ENCODE results near the gene SEPTIN11. TPM values are rescaled to one million over a fixed set of nuclear protein-coding genes. Genes with fewer than 3 reads are reported as not detected.

SEPTIN11 gene
- 4.5 and 4.7 TPM in 2 replicates for total RNA-seq

DNA sequence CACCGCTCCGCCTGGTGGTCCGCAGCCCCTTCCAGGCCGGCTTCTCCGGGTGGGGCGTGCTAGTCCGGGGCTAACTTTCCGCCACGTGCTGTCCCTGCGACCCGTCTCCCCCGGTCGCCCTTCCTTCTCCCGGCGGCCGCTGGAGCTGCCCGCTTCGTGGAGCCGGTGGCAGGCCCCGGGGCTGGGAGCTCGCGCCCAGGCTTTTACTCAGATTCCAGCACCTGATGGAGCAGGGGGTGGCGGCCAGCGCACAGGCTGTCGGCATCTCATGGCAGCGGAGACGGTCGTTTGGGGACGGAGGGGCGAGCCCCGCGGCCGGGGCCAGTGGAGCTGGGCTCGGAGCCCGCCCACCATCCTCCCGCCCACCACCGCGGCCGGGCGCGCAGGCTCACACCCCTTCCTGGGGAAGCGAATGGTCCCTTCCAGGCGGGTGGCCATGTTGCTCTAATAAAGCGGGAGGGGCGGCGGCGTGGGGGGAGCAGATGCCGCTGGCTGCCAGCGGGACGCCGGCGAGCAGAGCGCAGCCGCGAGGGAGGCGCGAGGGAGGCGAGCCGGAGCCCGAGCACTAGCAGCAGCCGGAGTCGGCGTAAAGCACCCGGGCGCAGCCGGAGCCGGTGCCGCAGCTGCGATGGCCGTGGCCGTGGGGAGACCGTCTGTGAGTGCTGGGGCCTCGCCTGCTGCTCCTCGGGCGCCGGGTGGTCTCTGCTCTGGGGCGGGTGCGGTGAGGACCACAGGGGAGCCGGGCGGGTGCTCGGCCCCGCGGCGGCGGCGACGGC is at the start of gene SEPTIN11:
SEPTIN11 (plus strand) TSS at position 477 of the 776 bp plus-strand sequence; CDS start at position 629, 152 bp downstream.
- intact Hi-C loops (cut with micrococcal nuclease) = loop anchor here (1.0 to 2.0 kb wide), 2 partner anchors 39 to 95 kb away; no protein-coding TSS in a partner anchor

DNA sequence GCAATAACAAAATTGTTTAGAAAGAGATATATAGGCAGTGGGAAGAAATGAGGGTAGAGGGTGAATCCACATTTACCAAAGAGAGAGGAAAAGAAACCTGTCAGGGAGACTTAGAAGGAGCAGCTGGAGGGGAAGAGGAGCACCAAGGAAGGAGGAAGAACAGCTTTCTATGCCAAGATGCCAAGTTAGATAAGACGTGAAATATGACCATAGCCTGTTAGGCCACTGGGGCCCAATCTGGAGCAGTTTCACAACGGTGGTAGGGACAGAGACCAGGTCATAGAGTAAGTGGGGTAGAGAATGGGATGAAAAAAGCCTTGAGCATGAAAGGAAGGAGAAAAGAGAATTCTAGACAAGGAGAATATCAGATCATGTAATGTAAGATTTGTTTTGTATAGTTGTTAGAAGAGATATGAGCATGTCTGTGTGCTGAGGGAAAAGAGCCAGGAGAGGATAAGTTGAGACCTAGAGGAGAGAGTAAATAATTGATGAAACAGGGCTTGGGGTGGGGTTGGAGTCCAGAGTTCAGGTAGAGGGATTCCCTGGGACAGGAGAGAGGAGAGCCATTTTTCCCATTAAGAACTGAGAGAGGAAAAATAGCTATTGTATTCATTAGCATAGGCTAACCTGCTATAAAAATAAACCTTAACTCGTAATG is 47.2 kb upstream of the SEPTIN11 start:
- intact Hi-C loops (cut with micrococcal nuclease) = no loop called here

DNA sequence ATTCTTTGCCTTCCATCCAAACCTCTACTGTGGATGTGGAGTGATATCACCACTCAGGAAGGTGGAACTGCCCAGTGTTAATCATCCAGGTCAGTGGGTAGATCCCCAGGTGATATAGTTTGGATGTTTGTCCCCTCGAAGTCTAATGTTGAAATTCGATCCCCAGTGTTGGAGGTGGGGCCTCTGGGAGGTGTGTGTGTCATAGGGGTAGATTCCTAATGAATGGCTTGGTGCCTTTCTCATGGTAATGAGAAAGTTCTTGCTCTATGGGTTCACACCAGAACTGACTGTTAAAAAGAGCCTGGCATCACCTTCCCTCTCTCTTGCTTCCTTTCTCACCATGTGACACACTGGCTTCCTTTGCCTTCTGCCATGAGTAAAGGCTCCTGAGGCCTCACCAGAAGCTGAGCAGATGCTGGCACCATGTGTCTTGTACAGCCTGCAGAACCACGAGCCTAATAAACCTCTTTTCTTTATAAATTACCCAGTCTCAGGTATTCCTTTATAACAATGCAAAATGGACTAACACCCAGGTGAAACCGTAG is 44.8 kb upstream of the SEPTIN11 start:
- intact Hi-C loops (cut with micrococcal nuclease) = no loop called here

DNA sequence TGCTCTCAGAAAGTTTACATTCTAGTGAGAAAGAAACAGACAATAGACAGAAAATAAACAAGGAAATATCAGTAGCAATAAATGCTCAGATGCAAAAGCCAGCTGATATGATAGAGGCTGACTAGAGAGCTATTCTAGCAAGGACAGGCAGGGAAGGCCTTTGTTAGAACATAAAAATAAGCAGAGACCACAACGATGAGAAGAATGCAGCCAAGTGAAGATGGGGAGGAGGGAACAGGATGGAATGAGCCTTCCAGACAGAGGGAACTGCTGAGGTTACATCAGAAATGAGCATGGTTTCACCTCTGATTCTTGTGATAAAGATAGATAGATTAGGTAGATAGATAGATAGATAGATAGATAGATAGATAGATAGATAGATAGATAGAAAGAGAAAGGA is 44.0 kb upstream of the SEPTIN11 start:
- intact Hi-C loops (cut with micrococcal nuclease) = no loop called here

DNA sequence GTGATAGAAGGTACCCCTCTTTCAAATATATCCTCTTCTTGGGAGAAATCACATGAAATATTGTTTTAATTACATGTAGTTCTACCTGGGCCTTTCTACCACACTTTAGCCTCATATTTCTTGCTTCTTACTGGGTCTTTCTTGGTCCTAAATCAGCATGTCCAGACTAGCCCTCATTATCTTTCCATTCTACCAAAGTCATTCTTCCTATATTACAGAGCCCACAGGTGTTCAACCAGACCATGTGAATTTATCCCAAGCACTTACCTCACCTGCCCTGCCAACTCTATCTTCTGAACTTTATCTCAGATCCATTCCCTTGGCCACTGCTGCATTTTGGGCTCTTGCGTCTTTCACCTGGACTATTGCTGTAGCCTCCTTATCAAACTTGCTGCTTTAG is 39.8 kb upstream of the SEPTIN11 start:
- intact Hi-C loops (cut with micrococcal nuclease) = no loop called here

DNA sequence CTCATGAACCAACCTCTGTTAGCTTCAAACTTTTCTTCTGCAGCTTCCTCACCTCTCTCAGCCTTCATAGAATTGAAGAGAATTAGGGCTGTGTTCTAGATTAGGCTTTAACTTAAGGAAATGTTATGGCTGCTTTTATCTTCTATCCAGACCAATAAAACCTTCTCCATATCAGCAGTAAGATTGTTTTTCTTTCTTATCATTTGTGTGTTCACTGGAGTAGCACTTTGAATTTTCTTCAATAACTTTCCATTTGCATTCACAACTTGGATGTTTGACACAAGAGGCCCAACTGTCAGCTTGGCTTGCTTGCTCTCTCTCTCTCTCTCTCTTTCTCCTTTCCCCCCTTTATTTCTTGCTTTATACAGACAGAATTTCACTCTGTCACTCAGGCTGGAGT is 28.8 kb upstream of the SEPTIN11 start:
- intact Hi-C loops (cut with micrococcal nuclease) = no loop called here

DNA sequence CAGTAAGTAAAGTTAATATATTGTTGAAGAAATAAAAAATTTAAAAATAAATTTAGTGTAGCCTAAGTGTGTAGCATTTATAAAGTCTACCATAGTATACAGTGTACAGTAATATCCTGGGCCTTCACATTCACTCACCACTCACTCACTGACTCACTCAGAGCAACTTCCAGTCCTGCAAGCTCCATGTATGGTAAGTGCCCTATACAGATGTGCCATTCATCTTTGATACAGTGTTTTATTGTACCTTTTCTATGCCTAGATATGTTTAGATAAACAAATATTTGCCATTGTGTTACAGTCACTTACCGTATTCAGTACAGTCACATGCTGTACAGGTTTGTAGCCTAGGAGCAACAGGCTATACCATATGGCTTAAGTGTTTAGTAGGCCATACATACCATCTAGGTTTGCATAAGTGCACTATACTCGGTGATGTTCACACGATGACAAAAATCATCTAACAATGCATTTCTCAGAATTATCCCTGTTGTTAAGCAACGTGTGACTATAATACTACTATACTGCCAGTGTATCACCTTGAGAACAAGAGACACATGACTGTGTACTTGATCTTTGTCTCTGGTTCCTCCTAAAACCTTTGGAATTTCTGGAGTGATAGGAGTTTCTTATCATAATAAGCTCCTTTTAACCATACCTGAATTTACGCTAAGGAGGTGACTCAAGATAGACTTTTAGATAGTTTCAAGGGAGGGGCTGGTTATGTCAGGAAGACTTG is 25.8 kb upstream of the SEPTIN11 start:
- intact Hi-C loops (cut with micrococcal nuclease) = no loop called here

DNA sequence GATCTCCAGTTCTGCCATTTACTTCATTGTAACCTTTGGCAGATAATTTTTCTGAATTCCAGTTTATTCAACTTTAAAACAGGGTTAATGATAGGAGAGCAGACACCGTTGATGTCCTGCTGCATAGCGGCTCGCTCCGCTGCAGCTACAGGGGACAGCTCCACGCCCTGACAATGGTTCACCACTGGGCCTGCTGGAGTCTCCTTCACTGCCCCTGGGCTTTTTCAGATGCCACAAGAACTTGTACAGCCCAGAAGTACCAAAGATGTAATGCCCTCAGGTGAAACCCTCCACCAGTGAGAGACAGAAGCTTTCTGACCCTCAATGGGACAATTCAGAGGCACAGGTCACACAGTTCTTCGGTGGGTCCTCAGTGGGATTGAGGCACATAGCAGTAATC is 22.7 kb upstream of the SEPTIN11 start:
- intact Hi-C loops (cut with micrococcal nuclease) = no loop called here

DNA sequence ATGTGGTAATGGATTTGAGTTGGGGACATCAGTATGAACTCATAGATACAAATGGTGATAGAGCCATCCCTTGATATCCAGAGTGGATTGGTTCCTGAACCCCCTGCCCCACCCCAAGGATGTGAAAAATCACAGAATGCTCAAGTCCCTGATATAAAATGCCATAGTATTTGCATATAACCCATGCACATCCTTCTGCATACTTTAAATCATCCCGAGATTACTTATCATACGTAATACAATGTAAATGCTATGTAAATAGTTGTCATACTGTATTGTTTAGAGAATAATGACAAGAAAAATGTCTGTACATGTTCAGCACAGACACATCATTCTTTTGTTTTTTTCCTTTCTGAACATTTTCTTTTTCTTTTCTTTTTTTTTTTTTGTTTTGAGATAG is 18.9 kb upstream of the SEPTIN11 start:
- intact Hi-C loops (cut with micrococcal nuclease) = no loop called here

DNA sequence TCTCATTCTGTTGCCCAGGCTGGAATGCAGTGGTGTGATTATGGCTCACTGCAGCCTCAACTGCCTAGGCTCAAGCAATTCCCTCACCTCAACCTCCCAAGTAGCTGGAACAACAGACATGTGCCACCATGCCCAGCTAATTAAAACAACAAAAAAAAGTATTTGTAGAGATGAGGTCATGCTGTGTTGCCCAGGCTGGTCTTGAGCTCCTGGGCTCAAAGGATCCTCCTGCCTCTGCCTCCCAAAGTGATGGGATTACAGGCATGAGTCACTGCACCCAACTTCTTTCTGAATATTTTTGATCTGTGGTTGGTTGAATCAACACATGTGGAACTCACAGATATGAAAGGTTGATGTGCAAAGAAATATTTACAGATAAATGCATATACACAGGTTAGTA is 18.5 kb upstream of the SEPTIN11 start:
- intact Hi-C loops (cut with micrococcal nuclease) = no loop called here

DNA sequence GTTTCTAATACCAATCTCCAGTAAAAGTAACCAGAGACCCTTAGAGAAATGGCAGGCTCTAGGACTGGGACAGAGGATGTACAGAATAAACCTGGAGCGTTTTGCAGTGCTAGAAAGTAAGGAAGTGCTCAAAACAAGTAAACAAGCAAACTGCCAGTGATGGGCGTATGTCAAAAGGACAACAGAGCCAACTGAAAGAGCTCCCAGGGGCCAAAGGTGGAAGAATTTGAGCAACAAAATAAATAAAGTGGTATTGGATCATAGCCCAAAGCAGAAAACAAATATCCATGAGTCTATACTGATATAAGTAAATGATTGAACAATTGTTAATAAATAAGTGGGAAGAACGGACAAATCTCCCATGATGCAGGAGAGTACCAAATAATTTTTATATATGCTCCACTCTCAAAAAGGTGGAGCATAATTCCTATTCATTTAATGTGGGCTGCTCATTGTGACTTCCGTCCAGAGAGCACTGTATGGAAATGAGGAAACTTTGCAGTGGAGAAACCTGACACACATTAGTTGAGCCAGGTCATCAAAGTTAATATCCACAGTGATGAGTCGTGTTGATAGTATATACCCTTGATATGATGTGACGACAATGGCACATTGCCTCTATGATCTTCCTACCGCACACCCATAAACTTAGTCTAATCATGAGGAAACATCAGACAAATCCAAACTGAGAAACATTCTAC is 17.8 kb upstream of the SEPTIN11 start:
- intact Hi-C loops (cut with micrococcal nuclease) = no loop called here

DNA sequence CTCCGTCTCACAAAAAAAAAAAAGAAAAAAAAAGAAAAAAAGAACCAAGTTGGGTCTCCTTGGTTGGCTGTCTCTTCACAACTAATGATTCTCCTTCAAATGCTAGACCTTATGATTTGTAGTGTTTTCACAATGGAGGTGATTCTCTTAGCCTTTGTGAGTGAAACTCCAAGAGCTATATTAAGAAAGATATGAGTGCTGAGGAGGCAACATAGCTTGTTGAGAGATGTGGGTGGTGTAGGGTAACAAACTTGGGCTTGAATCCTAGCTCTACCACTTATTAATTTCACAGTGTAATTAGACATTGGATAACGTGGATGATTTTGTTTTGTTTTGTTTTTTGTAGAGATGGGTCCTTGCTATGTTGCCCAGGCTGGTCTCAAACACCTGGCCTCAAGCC is 10.4 kb upstream of the SEPTIN11 start:
- intact Hi-C loops (cut with micrococcal nuclease) = no loop called here

DNA sequence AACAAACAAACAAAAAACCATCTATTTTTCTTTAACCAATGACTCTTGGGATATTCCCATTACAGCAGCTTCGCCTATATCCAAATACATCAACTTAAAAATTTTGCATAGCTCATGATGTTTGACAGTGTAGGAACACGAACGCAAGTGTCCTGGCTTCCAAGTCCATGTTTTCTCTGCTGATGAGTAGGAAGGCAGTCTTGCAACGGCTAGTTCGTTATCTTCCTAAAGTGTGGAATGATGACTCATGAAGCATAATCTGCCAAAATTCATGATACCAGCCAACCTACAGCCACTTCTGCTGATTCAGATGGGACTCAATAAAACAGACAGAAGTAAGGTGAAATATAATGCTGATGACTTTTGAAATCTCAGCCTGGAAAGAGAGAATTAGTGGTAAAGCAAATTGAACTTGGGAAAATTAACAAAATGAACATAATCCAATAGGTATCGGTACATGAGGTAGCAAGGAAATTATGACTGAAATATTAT is 6.4 kb upstream of the SEPTIN11 start:
- intact Hi-C loops (cut with micrococcal nuclease) = no loop called here

DNA sequence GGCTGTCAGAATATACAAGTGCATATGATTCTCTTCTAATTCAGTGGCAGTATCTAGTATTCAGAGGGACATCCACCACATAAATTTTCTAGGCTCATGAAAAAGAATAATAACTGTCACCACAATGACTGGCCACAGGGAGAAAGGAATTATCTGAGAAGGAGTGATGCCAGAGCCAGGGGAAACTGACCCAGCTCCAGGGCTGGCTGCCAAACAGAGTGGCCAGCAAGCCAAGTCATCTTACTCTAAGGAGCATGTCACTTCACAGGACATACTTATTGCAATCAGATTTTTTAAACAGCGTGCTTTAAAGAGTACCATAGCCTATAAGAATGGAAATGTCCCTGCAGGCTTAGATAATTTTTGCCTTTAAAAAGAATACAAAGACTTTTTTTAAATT is 5.8 kb upstream of the SEPTIN11 start:
- intact Hi-C loops (cut with micrococcal nuclease) = no loop called here

DNA sequence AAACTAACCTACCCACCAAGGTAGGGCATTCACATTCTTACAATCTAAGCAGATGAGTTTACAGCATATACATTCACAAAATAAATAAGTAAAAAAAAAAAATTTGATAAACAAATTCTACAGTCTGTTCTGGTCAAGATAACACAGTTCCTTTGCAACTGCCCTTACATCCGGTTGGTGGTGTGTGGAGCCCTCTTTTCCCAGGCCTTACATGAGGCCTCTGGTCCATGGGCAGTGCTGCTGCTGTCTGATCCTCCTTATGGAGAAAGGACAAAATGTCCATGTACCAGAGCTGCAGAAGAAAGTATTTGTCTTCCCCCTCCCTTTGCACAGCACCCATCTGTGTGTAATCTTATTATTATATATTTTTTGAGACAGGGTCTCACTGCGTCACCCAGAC is 2.2 kb upstream of the SEPTIN11 start:
- intact Hi-C loops (cut with micrococcal nuclease) = no loop called here

DNA sequence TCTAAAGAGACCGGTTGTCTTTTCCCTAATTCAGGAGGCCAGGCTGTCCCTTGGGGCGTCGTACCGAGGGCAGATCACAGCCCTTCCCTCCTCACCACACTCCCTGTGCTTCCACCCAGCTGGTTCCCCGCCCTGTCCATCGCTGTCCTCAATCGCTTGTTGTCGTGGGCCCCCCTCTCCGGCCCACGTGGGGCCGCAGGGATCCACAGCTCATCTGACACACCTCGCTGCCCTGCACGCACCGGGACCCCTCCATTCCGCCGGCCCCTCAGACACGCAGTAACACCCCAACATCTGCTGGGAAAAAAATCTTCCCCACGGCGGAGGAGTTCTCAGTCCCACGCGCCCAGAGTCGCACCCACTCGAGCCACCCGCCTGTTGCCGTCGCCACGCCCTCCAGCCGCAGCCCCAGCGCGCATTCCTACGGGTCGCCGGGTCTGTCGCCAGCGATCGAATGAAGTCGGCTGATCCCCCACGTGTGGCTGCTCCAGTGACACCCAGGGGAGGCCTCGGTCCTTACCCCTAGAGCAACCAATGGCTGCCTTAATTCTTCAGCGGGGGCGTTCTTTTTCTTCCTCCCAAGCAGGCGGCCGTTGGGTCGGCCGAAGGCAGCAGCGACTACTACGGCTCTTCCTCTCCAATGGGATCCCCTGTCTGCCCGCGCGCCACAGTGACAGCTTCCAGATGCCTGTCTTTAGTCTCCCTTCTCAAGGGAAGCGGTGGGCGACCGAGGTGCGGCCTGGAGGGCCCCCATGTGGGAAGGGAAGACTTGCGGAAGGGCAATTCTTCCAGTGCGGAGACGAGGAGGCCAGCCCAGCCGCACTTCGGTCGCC is 893 bp upstream of the SEPTIN11 start:
- intact Hi-C loops (cut with micrococcal nuclease) = loop anchor here (1.0 to 2.0 kb wide), 2 partner anchors 40 to 96 kb away; no protein-coding TSS in a partner anchor

DNA sequence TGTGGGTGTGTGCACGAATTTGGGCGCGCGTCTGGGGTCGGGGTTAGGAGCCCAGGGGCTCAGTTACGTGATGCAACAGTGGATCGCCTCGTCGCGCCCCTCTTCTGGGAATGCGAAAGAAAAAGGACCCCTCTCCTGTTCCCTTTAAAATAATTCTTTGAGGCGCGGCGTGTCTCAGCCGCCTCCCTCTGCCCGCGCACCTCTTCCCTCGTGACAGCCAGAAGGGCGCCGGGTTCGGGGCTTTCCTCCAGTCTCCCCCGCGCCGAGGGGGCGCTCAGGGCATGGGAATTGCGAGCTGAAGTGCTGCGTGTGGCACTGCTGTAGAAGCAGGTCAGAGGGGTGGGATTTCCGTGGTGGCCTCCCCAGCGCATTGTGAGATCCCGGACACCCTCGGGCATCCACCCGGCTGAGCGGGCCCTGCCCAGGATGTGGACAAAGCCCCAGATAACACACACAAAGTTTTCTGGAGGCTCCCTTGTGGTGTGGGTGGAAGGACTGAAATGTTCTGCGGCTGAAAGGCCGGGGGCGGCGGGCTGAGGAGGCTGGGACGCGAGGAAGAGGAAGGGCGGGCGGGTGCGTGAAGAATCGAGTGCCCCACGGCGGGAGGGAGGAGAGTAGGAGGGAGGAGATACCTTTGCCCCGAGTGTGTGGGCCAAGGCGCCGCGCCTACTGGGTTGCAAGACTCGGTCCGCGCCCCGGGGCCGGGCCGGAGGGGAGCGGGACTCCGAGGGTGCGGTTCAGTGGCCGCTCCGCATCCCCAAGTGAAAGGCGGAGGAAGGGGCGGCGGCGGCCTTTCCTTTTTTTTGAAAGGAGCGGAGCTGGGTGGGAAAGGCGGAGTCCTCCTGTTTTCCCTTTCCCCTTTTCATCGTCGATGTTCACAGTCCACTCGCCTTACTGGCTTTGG is 752 bp downstream of the SEPTIN11 start:
- intact Hi-C loops (cut with micrococcal nuclease) = no loop called here

DNA sequence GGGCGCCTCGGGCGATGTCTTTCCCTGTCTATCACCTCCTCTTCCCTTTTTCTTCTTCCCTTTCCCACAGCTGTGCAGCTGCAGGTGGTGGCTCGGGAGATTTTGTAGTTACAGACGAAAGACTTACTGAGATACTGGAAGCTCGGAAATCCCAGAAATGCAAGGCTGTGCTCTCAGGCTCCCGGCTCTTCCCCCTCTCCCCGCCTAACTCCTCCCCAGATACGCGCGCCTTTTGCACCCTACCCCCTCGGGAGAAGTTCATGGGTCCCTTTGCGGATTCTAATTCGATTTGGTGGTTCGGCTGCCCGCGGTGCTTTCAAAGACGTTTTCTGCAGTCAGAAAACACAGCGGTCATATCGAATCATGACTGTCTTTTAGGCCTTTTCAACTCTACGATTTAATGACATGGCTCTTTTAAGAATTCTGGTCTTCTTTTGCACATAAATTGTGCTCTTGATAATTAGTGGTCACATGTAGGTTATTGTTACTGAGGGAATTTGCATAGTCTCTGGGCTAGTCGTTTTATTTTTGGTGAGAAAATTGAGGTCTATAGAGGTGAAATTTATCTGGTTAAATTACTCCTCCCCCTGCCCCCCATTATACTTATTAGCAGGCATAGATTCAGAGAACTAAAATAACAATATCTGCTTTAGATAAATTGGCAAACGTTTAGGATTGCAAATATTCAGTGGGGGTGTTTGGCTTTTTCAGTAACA is 1.6 kb downstream of the SEPTIN11 start:
- intact Hi-C loops (cut with micrococcal nuclease) = no loop called here

DNA sequence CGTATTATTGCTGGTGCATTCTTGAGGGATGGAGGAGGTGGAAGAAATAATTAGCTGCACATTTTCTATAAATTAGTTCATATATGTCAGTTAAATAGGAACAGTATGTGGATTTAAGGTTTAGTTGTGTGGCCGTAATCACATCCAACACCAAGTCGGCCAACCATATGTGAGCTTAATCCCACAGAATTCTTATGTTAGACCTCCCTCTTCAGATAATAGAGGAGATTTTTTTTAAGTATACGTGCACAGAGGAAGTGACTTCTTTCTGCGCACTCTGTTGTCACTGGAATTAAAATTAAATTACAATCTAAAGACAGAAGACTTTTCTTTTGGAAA is 2.1 kb downstream of the SEPTIN11 start:
- intact Hi-C loops (cut with micrococcal nuclease) = no loop called here

Data from T-helper 2 cell treated with Interferon-gamma antibody and Interleukin-4, amounts not matched to agents 100 ng/mL and 5 ng/mL, for 36 hours (primary cell).